Hematopoietic multipotent progenitor cell treated with erythropoietin and hydrocortisone succinate and interleukin-3 and kit ligand, for 15 days (in vitro differentiated cells): ENCODE data around the gene C17orf67.

ENCODE experiments used
- DNase-seq: peaks from one replicate; pipeline ENCODE4 v3.0.0-alpha.2; 2015; ENCODE audit warnings: low spot score

Gene C17orf67

DNA sequence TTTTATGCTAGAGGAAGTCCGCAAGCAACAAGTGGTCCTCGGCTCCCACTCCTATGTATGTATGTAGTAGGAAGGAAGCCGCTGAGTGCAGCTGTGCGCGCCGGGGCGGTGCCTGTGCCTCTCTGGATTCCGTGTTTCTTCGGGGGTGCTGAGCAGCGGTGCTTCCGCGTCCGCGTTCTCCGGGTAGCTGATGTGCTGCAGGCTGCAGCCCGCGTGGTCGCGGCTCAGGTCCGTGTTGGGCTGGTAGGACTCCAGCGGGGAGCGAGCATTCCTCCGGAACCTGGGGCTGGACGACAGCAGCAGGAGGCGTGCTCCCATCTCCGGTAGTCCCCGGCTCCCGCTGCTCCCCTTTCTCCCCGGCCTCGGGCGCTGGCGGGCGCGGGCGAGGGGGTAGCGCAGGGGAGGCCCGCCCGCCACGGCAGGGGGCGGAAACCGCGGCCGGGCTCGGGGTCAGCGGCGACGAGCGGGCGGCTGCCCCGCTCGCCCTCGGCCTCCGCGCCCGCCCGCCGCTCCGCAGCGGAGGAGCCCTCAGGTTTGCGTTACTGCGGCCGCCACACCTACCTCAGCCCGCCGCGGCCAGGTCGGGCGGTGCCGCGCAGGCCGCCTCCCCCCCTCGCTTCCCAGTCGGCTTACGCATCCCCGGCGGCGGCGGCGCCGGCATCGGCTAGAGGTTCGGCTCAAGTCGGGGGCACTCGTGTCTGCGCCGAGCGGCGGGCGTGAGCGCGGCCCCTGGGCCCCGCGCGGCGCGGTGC, 487 bp downstream of the C17orf67 start:
- peak; percentile 15 for DNase-seq

DNA sequence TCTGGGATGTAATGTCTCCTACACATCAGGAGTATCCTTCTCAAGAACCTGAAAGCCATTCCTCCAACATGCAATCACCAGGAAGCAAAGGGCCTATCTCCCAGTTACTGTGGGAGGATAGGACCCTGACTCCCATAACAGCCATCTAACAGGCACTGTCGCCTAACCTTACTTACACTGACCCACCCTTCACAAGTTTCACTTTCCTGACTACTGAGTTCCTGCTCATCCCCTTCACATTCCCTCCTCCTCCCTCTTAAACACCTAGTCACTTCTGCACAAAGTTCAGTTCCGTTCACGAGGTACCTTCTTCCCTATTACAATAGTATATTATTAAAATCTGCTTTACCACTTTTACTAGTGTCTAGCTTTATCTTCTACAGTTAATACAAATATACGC, 1.3 kb downstream of the C17orf67 start:
- no peak for DNase-seq

DNA sequence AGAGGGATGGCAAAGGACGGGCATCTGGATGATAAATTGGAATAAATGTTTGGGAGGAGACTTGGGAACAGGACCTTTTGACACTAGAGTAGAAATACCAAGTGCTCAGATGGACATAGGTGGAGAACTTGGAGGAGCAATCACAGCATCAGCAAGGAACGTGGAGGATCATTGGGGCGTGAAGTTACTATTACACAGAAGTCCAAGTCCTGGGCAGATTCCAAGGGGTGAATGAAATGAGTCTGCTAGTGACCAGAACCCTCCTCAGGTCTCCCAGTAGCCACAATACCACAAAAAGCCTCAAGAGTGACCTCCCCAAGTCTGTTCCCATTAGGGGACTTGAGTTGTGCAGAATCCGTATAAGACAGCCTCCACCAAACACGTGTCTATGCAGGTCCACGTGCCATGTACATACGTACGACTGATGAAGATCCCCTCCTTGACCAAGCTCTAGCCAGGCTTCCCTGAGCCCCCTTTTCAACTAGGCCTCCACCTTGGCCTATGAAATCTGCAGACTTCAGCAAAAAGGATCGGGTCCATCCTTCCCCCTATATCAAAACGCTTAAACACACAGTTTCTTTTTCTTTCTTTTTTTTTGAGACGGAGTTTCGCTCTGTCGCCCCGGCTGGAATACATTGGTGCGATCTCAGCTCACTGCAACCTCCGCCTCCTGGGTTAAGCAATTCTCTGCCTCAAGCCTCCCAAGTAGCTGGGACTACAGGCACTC, 2.2 kb downstream of the C17orf67 start:
- no peak for DNase-seq

DNA sequence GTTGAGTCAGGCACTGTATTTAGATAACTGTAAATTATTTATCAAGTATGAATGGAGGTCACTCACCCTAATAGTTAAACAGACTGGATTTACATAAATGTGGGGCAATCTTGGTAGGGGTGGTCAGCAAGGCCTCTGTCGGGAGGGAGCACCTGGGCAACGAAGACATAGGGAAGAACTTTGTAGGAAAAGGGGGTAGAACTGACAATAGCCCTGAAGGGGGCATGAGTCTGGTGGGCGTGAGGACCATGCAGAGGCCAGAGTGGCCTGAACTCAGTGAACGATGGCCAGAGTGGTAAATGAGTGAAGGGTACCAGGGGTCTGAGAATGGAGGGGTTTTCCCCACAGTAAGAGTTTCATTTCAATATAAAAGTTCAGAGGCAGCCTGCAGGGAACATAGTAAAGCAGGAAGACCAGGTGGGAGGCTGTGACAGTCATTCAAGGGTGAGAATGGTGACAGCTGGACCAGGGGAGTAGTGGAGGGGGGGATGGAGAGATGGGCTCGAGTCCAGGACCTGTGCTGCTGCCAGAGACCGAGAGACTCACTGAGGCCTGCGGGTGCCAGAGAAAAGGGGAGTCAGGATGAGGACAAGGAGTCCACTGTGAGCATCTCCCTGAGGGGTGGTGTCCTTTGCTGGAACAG, 2.9 kb downstream of the C17orf67 start:
- DNase-seq = no peak

DNA sequence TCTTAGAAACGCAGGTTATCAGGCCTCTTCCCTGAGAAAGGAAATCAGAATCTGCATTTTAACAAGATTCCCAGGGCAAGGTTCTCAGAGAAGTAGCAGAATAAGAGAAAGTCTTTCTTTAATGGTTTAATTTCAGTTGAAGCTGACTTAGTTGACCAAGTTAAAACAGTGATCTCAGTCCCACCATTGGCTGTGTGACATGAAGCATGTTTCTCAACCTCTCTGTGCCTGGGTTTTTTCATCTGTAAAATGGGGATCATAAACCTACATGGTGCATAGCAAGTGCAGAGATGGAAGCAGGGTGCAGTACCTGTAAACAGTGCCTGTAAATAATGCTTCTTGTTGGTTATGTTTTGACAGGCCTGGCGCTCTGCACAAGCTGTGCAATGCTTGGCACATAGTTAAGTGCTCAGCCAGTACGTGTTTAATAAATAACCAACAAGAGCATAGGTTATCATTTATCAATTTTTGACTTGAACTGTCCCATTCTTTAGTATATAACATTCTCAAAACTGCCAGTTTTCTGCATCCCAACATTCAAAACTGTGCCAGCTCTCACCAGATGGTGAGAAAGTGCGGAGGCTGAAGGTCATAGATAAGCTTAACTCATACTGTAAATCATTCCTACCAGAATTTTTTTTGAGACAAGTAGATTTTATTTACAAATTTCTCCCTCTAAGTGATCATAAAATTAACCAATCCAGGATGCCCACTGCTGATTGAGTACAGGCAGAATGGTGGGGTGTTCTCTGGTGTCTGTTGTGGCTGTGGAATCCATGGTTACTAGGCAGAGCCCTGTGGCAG, 6.9 kb downstream of the C17orf67 start:
- no peak for DNase-seq

DNA sequence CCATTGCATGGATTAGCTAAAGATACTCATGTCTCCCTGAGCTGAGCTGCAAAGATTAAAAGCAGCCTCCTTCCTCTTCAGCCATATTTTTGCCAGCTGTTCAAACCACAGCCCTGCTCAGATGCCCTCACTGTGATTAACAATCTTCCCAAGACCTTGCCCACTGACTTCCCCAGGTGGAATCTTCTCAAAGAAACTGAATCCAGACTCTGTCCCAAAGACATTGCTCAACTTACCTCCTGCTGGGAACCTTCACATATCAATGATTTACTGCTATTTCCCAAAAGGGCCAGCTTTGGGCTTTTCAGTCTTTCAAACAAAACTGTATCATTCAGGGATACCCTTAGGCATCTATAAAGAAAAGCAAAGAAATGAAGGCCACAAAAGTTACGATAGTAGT, 9.2 kb downstream of the C17orf67 start:
- DNase-seq = no peak

DNA sequence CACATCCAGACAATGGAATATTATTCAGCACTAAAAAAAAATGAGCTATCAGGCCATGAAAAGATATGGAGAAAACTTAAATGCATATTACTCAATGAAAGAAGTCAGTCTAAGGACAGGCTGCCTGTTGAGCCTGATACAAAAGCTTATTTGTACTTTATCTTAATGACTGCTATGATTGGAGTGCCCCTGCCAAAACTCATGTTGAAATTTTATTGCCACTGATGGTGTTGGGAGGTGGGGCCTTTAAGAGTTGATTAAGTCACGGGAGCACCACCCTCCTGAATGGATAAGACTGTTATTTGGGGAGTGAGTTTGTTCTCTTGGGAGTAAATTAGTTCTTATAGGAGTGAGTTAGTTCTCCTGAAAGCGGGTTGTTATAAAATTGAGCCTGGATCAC, 9.9 kb downstream of the C17orf67 start:
- DNase-seq = no peak

DNA sequence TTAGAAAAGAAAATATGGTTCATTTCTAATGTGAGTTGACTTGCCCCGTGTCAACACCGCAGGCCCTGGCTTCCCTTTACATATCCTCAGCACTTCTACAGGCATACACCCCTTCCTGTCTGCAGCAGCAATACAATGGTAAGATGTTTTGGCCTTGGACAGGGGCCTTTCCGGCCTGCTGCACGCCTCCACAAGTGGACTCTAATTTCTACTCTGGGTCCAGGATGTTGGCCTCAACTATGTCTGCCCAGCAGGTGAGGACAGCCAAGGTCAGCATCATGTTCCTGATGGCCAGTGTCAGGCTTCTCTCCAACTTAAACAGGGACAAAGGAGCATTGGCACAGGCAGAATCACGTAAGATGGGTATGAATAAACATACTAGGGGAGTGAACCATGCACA, 11.0 kb downstream of the C17orf67 start:
- DNase-seq = no peak

DNA sequence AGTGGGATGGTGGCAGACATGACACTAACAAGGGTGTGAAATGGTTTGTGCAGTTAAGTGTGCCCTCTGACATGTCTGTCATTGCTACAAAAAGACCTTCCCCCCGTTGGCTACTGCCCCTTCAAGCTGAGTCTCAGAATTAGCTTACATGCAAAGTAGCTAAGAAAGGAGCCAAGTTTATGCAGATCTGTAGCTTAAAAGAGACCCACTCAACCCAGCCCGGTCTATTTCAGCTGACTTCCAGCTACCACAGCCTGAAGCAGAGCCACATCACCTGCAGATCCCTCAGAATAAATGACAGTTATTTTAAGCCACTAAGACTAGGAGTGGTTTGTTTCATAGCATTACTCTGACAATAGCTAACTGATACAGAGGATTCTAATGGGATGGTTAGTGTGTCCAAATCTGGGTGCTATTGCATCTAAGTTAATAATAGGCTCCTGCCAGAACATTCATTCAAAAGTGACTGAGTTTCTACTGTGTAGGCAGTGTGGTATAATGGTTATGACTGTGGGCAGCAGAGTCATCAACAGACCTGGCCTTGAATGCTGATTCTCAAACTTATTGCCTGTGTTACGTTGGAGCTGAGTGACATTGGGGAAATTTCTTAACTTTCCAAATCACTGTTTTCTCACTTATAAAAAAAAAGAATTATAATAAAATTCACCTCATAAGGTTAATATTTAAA, 11.7 kb downstream of the C17orf67 start:
- no peak for DNase-seq

DNA sequence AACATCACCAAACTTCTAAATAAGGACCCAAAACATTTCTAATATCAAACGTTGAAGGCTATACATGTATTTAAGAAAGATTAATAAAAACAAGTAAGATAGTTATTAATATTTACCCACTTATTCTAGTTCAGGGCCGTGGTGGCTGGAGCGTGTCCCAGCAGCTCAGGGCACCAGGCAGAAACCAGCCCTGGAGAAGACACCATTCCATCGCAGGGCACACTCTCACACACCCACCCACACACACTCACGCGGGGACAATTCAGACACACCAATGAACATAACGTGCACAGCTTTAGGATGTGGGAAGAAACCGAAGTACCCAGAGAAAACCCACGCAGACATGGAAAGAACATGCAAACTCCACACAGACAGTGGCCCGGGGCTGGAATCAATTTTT, 13.5 kb downstream of the C17orf67 start:
- no peak for DNase-seq

DNA sequence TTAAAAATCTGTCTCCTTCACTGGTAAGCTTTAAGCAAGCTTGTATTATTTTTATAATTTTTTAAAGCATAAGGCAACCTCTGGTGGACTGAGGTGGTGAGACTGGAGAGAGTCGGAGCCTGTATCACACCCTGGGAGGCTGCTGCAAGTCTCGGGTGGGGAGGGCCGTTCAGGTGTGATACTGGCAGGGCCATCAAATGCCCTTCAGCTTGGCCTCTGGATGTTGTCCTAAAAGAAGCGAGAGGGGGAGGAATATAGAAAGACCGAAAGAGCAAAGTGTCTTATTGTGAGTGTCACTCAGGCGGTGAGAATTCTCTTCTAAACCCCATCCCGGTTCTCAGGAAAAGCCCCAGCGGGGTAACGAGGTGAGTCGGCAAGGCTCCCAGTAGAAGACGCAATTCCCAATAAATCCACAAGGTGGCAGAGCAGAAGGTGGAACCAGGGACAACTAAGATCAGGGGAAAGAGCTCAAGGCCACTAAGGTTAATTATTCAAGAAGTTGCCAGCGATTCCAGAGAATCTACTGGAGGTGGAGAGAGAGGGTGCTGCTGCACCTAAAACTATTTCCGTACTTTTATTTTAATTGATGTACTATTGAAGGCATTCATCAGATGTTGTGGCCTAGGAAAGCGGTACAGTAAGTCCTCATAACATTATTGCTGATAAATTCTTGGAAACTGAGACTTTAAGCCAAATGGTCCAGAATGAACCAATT, 14.1 kb downstream of the C17orf67 start:
- peak; percentile 81 for DNase-seq

DNA sequence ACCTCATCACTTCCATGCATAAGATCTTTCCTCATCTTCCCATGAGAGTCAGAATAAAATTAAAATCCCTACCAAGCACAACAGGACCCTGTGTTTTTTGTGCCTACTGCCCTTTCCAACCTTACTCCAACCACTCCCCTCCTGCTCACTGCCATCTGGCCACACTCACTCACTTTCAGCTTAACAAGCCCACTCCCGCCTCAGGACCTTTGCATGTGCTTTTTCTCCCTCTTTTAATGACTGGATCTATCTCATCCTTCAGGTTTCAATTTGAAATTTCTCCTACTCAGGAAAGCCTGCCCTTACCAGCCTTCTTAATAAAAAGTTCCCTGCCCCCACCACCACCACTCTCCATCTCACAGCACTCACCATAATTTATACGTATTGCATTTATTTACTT, 14.7 kb downstream of the C17orf67 start:
- DNase-seq = no peak

DNA sequence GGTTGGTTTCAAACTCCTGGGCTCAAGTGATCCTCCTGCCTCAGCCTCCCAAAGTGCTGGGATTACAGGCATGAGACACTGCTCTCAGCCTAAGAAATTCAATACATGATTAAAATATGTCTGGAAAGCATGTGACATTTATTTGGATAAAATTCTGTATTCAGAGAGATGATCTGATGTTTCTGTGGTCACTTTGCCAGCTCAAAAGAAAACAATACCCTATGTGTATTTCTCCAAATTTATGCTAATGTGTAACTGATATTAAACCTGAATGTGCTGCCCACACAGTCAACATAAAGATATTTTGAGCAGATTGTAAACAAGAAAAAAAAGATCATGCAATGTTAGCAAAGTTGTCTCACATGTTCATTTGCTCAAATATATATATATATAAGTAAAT, 16.7 kb downstream of the C17orf67 start:
- no peak for DNase-seq

DNA sequence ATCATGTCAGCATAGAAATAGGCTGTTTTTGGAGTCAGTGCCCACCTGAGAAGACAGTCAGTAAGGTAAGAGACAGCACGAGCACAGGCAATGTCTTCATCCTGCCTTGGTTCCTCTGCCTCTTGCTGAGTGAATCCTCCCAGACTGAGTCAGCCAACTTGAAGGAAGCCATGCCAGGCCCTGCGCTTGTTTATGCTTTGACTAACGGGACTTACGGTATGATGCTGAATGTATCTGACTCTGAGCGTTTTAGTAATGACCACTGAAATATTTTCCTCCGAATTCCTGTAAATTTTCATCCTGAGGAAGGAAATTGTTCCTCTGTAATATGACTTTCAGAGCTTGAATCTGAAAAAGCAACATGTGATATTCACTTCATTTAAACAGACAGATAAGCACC, 18.0 kb downstream of the C17orf67 start:
- no peak for DNase-seq

DNA sequence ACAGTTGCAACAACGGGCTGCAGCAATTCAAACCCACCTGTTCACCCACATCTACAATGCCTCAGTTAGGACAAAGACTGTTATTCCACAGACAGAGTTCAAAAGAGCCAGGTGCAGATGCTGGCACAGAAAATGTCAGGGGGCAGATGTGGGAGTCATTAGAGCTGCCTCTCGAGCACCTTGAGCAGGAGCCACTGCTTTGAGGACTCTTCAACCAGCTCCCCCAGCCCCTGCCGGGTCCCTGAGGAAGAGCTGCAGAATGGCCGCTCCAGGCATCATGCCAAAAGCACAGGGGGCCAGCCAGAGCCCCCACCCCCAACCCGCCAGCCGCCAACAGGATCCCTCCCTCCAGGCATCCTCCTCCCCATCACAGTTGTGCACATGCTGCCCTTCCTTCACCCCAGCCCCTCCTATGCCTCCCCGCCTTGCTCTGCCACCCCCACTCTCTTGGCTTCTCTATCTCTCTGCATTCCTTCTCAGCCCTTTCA, 20.8 kb downstream of the C17orf67 start:
- no peak for DNase-seq

DNA sequence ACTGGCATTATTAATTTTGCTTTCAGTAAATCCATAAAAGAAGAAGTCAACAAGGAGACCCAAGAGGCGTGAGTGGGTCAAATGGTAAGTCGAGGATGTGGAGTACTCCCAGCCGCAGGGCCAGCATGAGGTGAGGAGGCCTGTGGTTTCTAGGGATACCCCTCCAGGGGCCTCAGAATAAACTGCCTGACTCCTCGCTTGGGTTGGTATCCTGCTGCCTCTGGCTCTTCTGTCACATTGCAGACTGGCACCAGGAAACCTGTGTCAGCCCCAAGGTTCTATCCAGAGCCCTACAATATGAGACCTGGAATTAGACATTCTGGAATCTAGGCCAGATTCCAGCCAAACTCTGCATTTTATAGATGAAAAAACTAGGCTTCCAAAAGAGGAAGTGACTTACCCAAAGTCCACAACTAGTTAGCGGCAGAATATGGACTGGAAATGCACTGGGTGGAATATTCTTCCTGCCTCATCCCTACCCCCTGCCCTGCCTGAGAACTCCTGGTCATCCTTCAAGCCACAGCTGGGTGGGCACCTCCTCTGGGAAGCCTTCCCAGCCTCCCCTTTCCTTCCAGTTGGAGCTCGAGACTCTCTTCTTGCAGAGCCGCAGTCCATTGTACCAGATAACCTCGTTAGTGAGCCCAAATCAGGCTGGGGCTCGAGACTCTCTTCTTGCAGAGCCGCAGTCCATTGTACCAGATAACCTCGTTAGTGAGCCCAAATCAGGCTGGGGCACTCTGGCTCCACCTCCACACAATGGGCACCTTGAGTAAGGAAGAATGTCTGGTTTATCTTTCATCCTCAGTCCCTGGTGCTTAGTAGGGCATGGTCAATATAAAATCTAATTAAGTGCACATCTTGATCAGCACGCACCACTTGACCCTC, 22.6 kb downstream of the C17orf67 start:
- DNase-seq = no peak

DNA sequence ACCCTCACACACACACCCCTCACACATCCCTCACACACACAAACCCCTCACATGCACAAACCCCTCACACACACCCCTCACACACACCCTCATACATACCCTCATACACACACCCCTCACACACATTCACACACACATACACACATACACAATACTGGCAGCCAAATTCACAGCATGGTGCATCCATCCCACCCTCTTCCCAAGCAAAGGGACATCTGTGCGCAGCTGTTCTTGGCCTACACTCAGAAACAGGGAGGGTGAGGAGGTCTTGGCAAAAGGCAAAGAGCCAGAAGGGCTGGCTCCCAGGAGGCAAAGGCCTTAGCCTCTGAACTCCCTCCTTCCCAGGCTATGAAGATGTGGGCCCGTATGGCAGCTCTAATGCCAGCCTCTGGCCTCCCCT, 23.4 kb downstream of the C17orf67 start:
- DNase-seq = no peak

DNA sequence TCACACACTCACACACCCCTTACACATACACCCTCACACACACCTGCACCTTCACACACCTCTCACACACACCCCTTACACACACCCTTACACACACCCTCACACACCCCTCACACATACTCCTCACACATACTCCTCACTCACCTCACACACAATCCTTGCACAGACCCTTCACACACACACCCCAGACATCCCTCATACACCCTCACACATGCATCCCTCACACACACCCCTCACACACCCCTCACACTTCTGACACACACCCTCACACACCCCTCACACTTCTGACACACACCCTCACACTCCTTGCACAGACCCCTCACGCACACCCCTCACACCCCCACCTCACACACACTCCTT, 23.9 kb downstream of the C17orf67 start:
- DNase-seq = no peak

DNA sequence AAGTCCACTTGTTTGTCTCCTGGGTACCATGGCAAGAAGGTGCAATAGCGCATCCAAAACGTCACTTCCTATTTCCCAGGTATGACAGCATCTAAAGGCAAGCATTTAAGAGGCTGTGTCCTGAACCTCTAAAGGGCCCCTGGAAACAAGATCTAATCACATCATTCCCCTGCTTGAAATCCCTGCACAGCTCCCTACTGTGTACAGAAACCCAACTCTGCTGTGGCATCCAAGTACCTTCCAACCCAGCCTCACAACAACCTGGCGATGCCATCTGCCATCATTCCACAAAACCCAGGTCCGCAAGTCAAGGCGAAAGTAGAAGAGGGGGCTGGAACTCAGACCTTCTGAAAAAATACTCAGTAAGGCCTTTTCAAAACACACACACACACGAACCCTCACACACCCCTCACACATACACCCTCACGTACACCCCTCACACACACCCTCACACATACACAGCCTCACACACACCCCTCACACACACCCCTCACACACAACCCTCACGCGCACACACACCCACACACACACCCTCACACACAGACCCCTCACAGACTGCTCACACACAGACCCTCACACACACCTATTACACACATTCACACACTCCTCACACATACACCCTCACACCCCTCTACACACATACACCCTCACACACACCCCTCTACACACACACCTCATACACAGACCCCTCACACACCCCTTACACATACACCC, 24.5 kb downstream of the C17orf67 start:
- no peak for DNase-seq
